NAMALWA (cell line): ENCODE results near the gene PDE6B.
"Not testable (repeated sequence)": the region's sequence is repeated elsewhere in the genome, so short reads cannot be mapped to it uniquely, and the experiment has no call there.

ENCODE experiments used
- DNase-seq: peaks from one replicate; pipeline ENCODE4 v3.0.0-alpha.2; 2015; ENCODE audit warnings: low spot score

PDE6B gene

DNA sequence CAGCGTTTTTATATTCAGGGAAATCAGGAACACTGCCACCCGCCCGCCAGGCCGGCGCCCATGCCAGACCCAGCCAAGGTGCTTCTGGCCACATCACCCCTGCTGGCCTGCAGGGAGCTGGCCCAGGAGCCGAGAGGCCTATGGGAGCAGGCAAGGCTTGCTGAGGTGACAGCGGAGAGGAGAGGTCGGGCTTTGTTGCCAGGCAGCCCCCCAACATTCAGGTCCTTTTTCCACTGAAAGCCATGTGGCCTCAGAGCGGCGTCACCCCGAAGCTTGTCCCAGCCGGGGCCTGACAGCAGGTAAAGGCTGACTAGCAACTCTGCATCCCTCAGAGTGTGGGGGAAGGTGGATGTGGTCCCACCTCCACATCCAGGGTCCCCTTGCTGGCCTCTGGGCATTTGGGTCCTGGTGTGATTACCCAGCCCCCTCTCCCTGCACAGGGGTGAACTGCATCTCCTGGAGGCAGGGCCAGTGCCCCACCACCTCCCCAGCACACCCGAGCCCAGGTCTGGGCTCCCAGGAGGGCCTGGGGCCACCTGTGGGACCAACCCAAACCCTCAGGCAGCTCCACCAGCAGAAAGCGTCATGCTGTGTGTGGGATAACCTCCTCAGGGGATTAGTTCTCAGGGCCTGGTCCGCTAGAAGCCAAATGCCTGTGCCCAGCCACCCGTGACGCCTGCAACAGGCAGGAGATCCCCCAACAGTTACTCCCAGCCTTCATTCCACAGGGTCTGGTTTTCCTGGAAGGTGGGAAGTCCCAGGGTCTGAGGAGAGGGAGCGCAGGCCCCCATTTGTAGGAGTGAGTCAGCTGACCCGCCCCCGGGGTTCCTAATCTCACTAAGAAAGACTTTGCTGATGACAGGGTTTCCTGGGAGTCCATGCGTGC, at the start of gene PDE6B:
Gene PDE6B (plus strand): TSS at position 869 of the 886 bp plus-strand sequence. CDS start 54 bp downstream, outside the sequence.
- DNase-seq, result no peak

DNA sequence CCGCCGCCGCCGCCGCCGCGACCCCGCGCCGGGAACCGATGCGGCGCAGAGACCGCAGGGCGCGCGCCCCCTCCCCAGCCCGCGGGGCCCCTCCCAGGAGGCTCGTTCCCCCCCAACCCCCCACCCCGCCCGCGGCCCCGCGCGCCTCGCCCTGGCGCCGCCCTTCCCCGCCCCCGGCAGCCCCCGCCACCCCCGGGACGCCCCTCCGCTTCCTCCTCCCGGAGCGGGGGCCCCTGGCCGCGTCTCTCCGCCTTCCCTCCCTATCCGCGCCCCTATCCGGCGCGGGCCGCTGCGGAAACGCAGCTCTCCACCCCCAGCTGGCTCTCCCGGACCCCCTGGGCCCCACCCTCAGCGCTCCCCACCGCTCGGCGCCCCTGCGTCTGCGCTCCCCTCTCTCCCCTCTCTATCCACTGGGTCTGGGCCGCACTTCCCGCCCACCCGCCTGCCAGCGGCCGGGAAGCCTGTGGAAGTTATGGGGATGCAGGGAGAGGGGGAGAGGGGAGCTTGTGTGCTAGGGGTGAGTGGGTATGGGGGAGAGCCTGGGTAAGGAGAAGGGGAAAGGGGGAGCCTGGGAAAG, 49.0 kb upstream of the PDE6B start, which contains the start of gene TMEM271:
Gene TMEM271 (minus strand): TSS at position 51 of the 577 bp plus-strand sequence. CDS start 233 bp downstream, outside the sequence.
- no peak for DNase-seq

DNA sequence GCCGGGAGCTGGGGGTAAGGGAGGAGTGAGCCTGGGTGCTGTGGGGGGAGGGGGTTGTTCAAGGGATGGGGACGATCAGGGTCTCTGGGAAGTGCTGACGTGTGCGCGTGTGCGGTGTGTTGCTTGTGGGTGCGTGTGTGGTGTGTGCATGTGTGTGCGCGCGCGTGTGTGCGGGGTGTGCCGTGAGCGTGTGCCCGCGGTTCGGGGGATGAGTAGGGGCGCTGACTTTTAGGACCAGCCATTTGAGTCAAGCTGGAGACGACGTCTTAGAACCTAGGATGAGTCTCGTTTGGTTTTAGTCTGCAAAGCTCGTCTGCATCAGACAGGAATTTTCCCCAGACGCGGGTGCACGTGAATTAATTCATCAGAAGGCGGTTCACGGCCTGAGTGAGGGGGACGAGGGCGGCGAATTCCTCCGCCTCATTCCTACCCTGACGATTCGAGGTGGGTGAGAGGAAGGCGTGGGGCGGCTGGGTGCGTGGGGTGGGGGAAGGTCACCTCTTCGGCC, 48.3 kb upstream of the PDE6B start:
- no peak for DNase-seq

DNA sequence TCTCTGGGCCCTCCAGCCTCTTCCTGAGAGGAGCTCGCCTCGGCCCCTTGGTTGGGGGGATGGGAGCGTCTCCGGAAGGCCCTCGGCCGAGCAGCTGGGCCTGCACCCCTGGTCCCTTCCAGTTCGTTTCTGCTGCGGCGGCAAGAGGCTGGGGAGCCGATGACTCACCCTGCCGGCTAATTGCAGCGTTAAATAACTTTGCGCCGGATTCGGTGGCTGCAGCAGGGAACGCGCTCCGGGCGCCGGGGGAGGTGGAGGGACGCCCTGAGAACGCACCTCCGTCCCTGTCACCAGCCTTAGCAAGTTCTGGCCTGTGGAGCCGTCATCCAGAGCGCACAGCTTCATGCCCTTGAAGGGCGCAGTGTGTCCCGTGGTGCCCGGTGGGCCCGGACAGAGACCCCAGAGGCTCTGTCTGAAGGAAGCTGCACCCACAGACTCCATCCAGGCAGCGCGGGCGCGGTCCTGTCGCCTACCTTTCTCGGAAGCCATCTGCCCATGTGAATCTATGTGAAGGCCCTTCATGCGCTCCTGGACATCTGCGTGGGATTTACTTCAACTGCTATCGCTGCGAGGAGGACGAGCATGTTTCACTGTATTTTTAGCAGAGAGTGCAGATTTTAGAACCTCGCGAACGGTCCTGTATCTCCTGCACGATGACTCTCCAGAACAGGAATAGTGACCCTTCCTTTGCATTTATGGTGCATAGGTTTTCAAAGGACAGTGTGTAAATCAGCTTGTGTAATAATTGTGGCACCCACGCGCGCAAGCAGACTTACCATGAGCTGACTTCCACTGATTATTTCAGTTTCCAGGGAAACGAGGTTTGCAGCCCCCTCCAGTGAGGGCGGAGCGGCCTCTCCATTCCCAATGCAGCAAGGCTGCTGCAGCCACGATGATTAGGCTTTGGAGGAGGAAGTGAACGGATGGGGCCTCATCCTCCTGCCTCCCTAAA, 47.6 kb upstream of the PDE6B start:
- no peak for DNase-seq

DNA sequence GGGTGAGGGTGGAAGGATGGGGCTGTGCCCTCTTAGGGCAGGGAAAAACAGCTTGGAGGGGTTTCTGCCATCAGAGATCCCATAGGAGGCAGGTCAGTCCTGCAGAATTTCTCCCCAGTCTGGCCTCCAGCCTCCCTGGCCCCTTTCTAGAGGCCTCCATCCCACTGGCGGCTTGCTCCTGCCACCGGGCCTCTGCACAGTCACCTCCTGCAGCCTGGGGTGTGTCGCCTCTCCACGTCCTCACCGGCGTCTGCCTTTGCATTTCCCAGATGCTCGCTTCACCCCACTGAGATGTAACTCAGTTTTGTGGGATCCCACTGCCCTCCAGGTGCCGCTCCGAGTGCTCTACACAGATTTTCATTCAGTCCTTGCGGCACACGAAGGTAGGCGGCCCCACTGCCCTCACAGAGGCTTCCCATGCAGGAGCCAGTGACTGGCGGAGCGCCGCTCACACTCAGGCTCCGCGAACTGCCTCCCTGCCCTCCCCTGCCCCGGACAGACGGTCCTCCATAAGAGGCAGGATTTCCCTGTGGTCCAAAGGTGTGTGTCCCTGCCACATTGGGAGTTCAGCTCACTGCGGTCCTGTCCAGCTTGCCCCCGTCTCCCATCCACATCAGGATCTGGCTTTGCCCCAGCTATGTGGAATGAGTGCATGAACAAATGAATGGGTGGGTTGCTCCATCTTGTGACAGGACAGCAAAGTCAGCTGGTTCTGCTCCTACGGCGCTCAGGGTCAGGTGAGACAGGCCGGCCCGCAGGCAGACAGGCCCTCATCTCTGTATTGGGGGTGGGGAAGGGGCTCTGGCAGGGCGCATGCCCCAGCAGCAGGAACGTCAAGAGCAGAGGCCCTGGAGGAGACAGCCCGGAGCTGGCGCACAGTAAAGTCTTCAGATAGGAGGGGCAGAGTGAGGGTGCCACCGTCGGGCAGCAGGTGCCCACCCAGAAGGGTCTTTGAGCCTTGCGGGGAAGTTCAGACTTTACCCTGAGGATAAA, 46.6 kb upstream of the PDE6B start:
- DNase-seq, result no peak

DNA sequence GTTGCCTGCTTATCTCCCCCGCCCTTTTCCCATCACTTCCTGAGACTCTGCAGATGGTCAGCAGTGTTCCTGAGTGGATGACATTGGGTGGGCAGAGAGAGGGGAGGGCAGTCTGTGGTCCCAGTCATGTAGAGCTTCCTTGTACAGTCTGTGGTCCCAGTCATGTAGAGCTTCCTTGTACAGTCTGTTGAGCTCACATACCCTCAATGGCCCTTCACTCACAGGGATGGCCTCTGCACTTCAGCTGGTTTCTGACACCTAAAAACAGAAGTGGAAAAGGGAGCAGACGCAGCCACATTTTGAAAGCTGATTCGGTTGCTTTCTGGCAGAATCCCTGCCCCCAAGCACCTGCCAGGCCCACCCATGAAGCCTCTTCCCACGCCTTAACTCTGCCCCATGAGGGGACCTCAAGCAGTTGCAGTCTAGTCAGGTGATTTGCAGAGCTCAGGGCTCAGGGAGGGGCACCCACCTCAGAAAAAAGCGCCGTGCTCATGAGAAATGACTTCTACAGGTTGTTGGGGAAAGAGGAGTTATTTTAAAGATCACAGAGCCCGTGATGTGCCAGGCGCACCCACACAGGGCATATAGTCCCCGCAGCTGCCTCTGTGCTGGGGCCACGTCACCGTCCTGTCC, 45.7 kb upstream of the PDE6B start:
- peak; percentile 16 for DNase-seq

DNA sequence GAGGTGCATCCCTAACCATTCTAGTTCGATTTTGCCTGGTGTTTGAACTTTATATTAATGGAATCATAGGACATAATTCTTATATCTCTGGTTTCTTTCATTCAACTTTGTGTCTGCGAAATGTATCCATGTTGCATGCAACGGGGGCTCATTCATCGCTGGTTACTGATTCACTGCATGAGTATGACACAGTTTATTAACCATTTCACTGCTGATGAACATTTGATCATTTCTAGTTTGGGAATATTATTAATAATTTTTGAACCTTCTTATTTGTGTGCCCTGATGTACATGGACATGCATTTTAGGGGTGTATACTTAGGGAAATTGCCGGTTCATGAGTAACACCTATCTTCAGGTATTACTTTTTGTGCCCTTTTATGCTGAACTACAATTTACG, 44.2 kb upstream of the PDE6B start:
- no peak for DNase-seq

DNA sequence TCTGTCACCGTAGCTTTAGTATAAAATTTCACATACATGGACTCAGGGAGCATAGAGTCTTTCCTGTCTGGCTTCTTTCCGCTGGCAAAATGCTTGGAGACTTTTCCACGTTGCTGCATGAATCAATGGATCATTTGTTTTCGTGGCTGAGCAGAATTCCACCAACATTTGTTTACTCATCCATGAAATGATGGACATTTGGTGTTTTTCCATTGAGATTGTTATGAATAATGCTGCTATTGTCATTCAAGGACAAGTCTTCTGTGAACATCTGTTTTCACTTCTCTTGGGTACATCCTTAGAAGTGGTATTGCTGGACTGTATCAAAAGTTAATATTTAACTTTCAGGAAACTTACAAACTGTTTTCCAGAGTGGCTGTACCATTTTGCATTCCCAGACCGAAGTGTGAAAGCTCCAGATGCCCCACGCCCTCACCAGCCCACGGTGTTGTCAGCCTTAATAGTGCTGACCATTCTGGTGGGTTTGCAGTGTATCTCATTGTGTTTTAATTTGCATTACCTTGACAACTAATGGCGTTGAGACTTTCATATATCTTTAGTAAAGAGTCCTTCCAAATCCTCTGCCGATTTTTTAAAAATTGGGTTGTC, 43.5 kb upstream of the PDE6B start:
- DNase-seq, result no peak

DNA sequence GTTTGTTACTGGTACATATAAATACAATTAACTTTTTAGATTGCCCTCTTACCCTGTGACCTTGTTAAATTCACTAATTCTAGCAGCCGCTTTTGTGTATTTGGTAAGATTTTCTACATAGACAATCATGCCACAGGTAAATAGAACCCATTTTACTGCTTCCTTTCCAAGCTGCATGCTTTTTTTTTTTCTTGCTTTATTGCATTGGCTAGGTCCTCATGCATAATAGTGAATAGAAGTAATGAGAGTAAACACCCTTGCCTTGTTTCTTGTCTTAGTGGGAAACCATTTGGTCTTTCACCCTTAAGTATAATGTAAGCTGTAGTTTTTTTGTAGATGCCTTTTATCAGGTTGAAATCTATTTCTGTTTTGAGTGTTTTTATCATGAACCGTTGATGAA, 41.6 kb upstream of the PDE6B start:
- no peak for DNase-seq

DNA sequence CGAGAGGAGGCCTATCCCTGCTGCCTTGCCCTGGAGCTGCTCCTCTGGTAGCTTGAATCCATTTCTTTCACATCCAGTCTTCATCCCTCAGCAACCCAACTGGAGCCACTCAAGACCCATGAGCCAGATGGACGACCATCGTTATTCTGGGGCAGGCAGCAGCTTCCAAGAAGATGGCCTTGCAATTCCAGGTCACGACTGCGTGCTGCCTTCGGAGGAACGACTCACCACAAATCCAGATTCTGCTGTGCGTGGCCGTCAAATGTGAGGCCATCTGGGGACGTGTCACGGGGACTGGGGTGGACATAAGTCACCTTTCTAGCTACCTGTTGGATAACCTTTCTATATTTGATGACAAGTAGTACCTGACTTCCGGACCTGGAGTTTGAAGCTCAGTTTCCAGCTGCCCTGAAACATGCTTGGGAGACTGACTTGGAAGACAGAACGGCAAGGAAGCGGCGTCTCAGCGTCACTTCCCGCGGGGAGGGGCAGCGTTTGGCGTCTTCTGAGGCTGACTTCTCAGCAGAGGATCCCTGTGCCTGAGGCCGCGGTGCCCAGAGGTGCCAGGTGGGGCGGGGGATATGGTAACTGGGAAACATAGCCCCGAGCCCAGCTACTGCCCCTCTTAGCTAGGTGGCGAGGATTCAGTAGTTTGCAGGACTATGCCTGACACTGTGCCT, 37.6 kb upstream of the PDE6B start:
- DNase-seq, result no peak

DNA sequence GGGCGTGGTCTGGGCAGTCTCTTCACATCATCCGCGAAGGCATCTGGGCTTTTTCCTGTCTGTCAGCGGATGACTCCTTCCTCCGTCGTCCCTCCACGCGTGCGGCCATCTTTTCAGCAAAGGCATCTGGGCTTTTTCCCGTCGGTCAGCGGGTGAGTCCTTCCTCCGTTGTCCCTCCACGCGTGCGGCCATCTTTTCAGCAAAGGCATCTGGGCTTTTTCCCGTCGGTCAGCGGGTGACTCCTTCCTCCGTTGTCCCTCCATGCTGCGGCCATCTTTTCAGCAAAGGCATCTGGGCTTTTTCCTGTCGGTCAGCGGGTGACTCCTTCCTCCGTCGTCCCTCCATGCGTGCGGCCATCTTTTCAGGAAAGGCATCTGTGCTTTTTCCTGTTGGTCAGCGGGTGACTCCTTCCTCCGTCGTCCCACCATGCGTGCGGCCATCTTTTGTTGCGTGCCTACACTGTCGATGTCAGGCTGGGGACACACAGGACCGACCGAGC, 37.0 kb upstream of the PDE6B start:
- no peak for DNase-seq

DNA sequence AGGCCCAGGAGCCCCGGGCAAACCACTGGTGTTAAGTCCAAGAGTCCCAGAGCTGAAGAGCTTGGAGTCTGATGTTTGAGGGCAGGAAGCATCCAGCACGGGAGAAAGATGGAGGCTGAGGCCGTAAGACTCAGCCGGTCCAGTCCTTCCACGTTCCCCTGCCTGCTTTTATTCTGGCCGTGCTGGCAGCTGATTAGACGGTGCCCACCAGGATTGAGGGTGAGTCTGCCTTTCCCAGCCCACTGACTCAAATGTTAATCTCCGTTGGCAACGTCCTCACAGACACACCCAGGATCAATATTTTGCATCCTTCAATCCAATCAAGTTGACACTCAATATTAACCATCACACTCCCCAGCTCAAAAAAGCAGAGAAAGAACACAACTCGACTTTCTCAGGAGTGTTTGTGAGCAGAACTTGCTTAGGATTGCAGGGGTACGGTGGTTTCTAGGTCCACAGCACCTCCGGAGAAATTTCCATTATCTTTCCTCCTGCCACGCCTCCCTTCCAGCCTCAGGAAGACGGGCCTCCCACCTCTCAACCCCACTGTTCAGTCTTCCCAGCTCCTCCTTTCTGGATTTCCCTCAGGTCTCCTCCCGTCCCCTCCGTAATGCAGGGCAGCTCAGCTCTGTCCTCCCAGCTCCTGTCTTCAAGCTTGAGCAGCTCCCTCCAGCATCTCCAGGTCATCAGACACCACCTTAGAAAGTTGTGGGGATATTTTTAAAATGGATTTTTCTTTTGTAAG, 36.0 kb upstream of the PDE6B start:
- no peak for DNase-seq

DNA sequence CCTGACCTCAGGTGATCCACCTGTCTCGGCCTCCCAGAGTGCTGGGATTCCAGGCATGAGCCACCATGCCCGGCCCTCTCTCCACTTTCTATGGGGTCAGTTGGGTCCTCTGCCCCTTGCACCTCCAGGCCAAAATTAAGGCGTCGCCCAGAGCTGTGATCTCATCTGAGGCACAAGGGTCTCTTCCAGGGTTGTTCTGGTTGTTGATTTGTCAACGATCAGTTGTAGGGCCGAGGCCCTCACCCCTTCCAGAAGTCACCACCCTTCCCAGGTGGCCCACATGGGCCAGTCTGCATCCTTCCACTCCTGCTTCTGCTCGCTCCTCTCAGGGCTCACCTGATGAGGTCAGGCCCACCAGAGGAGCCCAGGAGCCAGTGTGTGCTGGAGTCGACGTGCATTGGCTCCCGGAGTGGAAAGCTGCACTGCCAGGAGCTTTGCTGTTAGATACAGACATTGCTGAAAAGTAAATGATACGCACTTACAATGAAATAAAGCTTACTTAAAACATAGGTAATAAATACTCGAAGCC, 35.0 kb upstream of the PDE6B start:
- no peak for DNase-seq

DNA sequence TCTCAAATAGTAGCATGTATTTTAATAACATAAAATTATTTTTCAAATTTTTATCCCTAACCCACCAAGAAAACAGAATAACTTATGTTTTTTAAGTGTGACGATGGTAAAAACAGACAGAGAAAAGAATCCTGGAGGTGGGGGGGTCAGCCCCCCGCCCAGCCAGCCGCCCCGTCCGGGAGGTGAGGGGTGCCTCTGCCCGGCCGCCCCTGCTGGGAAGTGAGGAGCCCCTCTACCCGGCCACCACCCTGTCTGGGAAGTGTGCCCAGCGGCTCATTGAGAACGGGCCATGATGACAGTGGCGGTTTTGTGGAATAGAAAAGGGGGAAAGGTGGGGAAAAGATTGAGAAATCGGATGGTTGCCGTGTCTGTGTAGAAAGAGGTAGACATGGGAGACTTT, 33.2 kb upstream of the PDE6B start:
- DNase-seq, result not testable (repeated sequence)

DNA sequence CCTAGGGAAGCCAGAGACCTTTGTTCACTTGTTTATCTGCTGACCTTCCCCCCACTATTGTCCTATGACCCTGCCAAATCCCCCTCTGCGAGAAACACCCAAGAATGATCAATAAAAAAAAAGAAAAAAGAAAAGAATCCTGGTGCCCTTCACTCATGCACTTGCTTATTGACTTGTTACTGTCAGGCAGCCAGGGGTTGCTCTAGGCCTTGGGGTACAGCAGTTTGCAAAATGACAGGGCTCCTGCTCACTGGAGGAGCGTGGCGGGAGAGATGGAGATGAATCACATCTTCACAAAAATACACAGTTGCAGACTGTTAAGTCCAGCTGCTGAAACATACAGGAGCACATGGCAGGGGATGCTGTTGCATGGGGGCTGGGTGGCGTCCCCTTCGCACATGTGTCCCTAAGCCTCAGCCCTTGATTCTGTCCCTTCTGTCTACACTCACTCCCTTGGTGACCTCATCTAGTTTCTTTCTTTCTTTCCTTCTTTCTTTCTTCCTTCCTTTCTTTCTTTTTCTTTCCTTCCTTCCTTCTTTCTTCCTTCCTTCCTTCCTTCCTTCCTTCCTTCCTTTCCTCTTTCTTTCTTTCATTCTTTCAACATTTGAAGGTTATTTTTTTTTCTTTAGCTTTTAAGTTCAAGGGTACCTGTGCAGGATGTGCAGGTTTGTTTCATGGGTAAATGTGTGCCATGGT, 32.4 kb upstream of the PDE6B start:
- no peak for DNase-seq

DNA sequence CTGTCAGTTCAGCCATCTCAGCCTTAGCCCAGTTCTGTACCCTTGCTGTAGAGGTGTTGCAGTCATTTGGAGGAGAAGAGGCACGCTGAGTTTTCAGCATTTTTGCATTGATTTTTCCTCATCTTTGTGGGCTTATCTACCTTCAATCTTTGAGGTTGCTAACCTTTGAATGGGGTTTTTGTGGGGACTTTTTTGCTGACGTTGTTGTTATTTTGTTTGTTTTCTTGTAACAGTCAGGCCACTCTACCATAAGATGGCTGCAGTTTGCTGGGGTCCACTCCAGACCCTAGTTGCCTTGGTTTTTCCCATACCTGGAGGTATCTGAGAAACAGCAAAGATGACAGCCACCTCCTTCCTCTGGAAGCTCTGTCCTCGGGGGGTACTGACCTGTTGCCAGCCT, 26.4 kb upstream of the PDE6B start:
- no peak for DNase-seq

DNA sequence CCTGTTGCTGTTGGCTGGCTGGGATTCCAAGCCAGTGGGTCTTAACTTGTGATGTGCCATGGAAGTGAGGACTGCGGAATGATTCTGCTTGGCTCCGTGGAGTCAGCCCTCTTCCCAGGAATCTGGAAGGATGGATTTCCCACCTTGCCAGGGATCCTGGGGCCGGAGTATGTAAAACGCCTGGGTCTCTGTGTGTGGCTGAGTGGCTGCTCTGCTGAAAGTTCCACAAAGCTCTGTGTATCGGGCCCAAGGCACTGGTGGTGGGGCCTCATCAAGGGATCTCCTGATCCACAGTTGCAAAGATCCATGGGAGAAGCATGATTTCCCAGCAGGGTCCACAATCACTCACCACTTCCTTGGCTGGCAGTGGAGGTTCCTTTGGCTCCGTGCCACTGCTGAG, 25.2 kb upstream of the PDE6B start:
- DNase-seq, result no peak
